ENCODE results near the gene FHOD3. TPM values are rescaled to one million over a fixed set of nuclear protein-coding genes. Genes with fewer than 3 reads are reported as not detected.
"Not testable (repeated sequence)": the region's sequence is repeated elsewhere in the genome, so short reads cannot be mapped to it uniquely, and the experiment has no call there.

Gene FHOD3
- total RNA-seq, 1 experiment from 2014 or later: 0.10 TPM

GRCh38 chr18:36736094-36736493 is 438.6 kb downstream of the FHOD3 start:
- Histone ChIP-seq H3K27ac (no peak overlapping the region), H3K36me3 (no peaks in the 10 kb centered on the region), H3K27me3 (no peaks in the 10 kb centered on the region), H3K9me3 (replicated peaks) (no peaks in the 10 kb centered on the region), H3K4me3 (no peak overlapping the region), H3K4me1 (no peaks in the 10 kb centered on the region)
- DNase-seq: no peak

GRCh38 chr18:36737316-36737715 is 439.8 kb downstream of the FHOD3 start:
- no peaks in the 10 kb centered on the region for H3K9me3 ChIP-seq (replicated peaks)
- H3K36me3 ChIP-seq: no peaks in the 10 kb centered on the region
- H3K4me1 ChIP-seq: no peaks in the 10 kb centered on the region

GRCh38 chr18:36744261-36744876 is 446.9 kb downstream of the FHOD3 start:
- H3K4me3 ChIP-seq: no peak overlapping the region
- H3K4me1 ChIP-seq: no peaks in the 10 kb centered on the region
- no peak overlapping the region for H3K27ac ChIP-seq
- no peaks in the 10 kb centered on the region for H3K27me3 ChIP-seq
- no peaks in the 10 kb centered on the region for H3K9me3 ChIP-seq (replicated peaks)
- no peaks in the 10 kb centered on the region for H3K36me3 ChIP-seq
- no peak for DNase-seq

More at GRCh38 chr18:36737316-36737715, 439.8 kb downstream of the FHOD3 start:
- Histone ChIP-seq H3K4me3 (no peak overlapping the region), H3K27ac (no peak overlapping the region), H3K27me3 (no peaks in the 10 kb centered on the region)
- DNase-seq: no peak

- Histone ChIP-seq H3K4me1 (no peaks in the 10 kb centered on the region), H3K27me3 (no peaks in the 10 kb centered on the region), H3K27ac (no peak overlapping the region), H3K9me3 (replicated peaks) (no peaks in the 10 kb centered on the region), H3K4me3 (no peak overlapping the region), H3K36me3 (no peaks in the 10 kb centered on the region)
- DNase-seq: no peak
Measured at GRCh38 chr18:36745219-36745975, 447.9 kb downstream of the FHOD3 start.

GRCh38 chr18:36752929-36753865 is 455.7 kb downstream of the FHOD3 start:
- Histone ChIP-seq H3K9me3 (replicated peaks) (no peaks in the 10 kb centered on the region), H3K36me3 (no peaks in the 10 kb centered on the region), H3K27ac (no peak overlapping the region), H3K4me3 (no peak overlapping the region), H3K27me3 (no peaks in the 10 kb centered on the region), H3K4me1 (no peaks in the 10 kb centered on the region)
- peak; percentile 4 to 10 for DNase-seq

GRCh38 chr18:36756242-36756641 is 458.7 kb downstream of the FHOD3 start:
- Histone ChIP-seq H3K4me1 (no peaks in the 10 kb centered on the region), H3K9me3 (replicated peaks) (no peaks in the 10 kb centered on the region), H3K27ac (no peak overlapping the region), H3K36me3 (no peaks in the 10 kb centered on the region), H3K27me3 (no peaks in the 10 kb centered on the region), H3K4me3 (no peak overlapping the region)
- DNase-seq: no peak

GRCh38 chr18:36757081-36757480 is 459.6 kb downstream of the FHOD3 start:
- no peaks in the 10 kb centered on the region for H3K27me3 ChIP-seq
- H3K36me3 ChIP-seq: no peaks in the 10 kb centered on the region

GRCh38 chr18:36757991-36758390 is 460.5 kb downstream of the FHOD3 start:
- H3K36me3 ChIP-seq: no peaks in the 10 kb centered on the region
- H3K27me3 ChIP-seq: no peaks in the 10 kb centered on the region
- no peaks in the 10 kb centered on the region for H3K4me1 ChIP-seq
- H3K4me3 ChIP-seq: no peak overlapping the region
- no peak for DNase-seq
- no peak overlapping the region for H3K27ac ChIP-seq
- H3K9me3 ChIP-seq (replicated peaks): no peaks in the 10 kb centered on the region

More at GRCh38 chr18:36757081-36757480, 459.6 kb downstream of the FHOD3 start:
- Histone ChIP-seq H3K4me3 (no peak overlapping the region), H3K4me1 (no peaks in the 10 kb centered on the region), H3K27ac (no peak overlapping the region), H3K9me3 (replicated peaks) (no peaks in the 10 kb centered on the region)
- DNase-seq: peak in 1 of 2 experiments; percentile 56

- H3K4me3 ChIP-seq: no peak overlapping the region
- no peaks in the 10 kb centered on the region for H3K27me3 ChIP-seq
- no peaks in the 10 kb centered on the region for H3K9me3 ChIP-seq (replicated peaks)
- H3K4me1 ChIP-seq: no peaks in the 10 kb centered on the region
- H3K27ac ChIP-seq: no peak overlapping the region
- peak in 1 of 2 experiments; percentile 7 for DNase-seq
- H3K36me3 ChIP-seq: no peaks in the 10 kb centered on the region
Measured at GRCh38 chr18:36758623-36759022, 461.1 kb downstream of the FHOD3 start.

- no peaks in the 10 kb centered on the region for H3K27me3 ChIP-seq
- no peaks in the 10 kb centered on the region for H3K9me3 ChIP-seq (replicated peaks)
- no peak for DNase-seq
- H3K4me1 ChIP-seq: no peaks in the 10 kb centered on the region
- H3K27ac ChIP-seq: no peak overlapping the region
- no peak overlapping the region for H3K4me3 ChIP-seq
- no peaks in the 10 kb centered on the region for H3K36me3 ChIP-seq
Measured at GRCh38 chr18:36759167-36759776, 461.8 kb downstream of the FHOD3 start.

GRCh38 chr18:36760598-36760997 is 463.1 kb downstream of the FHOD3 start:
- H3K27ac ChIP-seq: no peak overlapping the region
- H3K4me3 ChIP-seq: no peak overlapping the region
- no peaks in the 10 kb centered on the region for H3K9me3 ChIP-seq (replicated peaks)
- no peaks in the 10 kb centered on the region for H3K4me1 ChIP-seq
- H3K27me3 ChIP-seq: no peaks in the 10 kb centered on the region
- no peak for DNase-seq
- H3K36me3 ChIP-seq: no peaks in the 10 kb centered on the region

- Histone ChIP-seq H3K36me3 (no peaks in the 10 kb centered on the region), H3K27me3 (no peaks in the 10 kb centered on the region), H3K27ac (no peak overlapping the region), H3K4me1 (no peaks in the 10 kb centered on the region), H3K4me3 (no peak overlapping the region), H3K9me3 (replicated peaks) (no peaks in the 10 kb centered on the region)
- no peak for DNase-seq
Measured at GRCh38 chr18:36761186-36761698, 463.7 kb downstream of the FHOD3 start.

GRCh38 chr18:36762074-36762473 is 464.6 kb downstream of the FHOD3 start:
- H3K9me3 ChIP-seq (replicated peaks): no peaks in the 10 kb centered on the region
- no peak for DNase-seq

GRCh38 chr18:36762965-36763364 is 465.5 kb downstream of the FHOD3 start:
- not testable (repeated sequence) for H3K36me3 ChIP-seq; H3K27ac ChIP-seq; H3K27me3 ChIP-seq; DNase-seq; H3K9me3 ChIP-seq (replicated peaks); H3K4me3 ChIP-seq; H3K4me1 ChIP-seq

More at GRCh38 chr18:36762074-36762473, 464.6 kb downstream of the FHOD3 start:
- Histone ChIP-seq H3K27ac (no peak overlapping the region), H3K27me3 (no peaks in the 10 kb centered on the region), H3K36me3 (no peaks in the 10 kb centered on the region), H3K4me1 (no peaks in the 10 kb centered on the region), H3K4me3 (no peak overlapping the region)
